H9 (cell line): ENCODE measurements around the gene SCN4A. TPM values are rescaled to one million over a fixed set of nuclear protein-coding genes. Genes with fewer than 3 reads are reported as not detected.
A peak's percentile ranks its signal among the peaks of the same experiment; 100 is the strongest.

ENCODE experiments used
- DNase-seq: peaks from one replicate; pipeline ENCODE4 v3.0.0-alpha.2; 2017
- H2AFZ ChIP-seq: one replicate; pipeline ENCODE4 v1.6.1; 2013; ENCODE audit warnings: mild to moderate bottlenecking, low read length, control low read depth, moderate library complexity
- H2AK5ac ChIP-seq: 2 replicates; pipeline ENCODE4 v1.6.1; 2013; ENCODE audit warnings: low read length, control low read depth, mixed read lengths; ENCODE audit not compliant: insufficient read length
- H2BK120ac ChIP-seq: one replicate; pipeline ENCODE4 v1.6.1; 2013; ENCODE audit warnings: low read depth, mild to moderate bottlenecking, low read length, control low read depth, inconsistent platforms; ENCODE audit not compliant: poor library complexity, severe bottlenecking
- H2BK12ac ChIP-seq: 2 replicates; pipeline ENCODE4 v1.6.1; 2013; ENCODE audit warnings: low read length, control low read depth, mixed read lengths, low read depth; ENCODE audit not compliant: insufficient read length
- H2BK15ac ChIP-seq: 2 replicates; pipeline ENCODE4 v1.6.1; 2013; ENCODE audit warnings: low read depth, low read length, control low read depth
- H2BK20ac ChIP-seq: one replicate; pipeline ENCODE4 v1.6.1; 2013; ENCODE audit warnings: low read depth, mild to moderate bottlenecking, low read length, control low read depth, inconsistent platforms; ENCODE audit not compliant: poor library complexity, severe bottlenecking
- H2BK5ac ChIP-seq: 2 replicates; pipeline ENCODE4 v1.6.1; 2013; ENCODE audit warnings: low read length, control low read depth, mixed read lengths; ENCODE audit not compliant: insufficient read length
- H3K14ac ChIP-seq: 2 replicates; pipeline ENCODE4 v1.6.1; 2013; ENCODE audit warnings: low read length, control low read depth; ENCODE audit not compliant: insufficient read depth
- H3K18ac ChIP-seq: 2 replicates; pipeline ENCODE4 v1.6.1; 2013; ENCODE audit warnings: low read depth, mild to moderate bottlenecking, mixed read lengths, low read length, control low read depth; ENCODE audit not compliant: insufficient read length
- H3K23ac ChIP-seq: 2 replicates; pipeline ENCODE4 v1.6.1; 2013; ENCODE audit warnings: low read length, control low read depth, mixed read lengths, low read depth; ENCODE audit not compliant: insufficient read length
- H3K23me2 ChIP-seq: 2 replicates; pipeline ENCODE4 v1.6.1; 2013; ENCODE audit warnings: low read depth, mild to moderate bottlenecking, mixed read lengths, low read length, control low read depth; ENCODE audit not compliant: insufficient read length, poor library complexity, severe bottlenecking
- H3K27ac ChIP-seq: 2 replicates; pipeline ENCODE4 v1.5.1; 2013; ENCODE audit warnings: low read length, control low read depth, mixed read lengths, low read depth; ENCODE audit not compliant: insufficient read length
- H3K27me3 ChIP-seq: 2 replicates; pipeline ENCODE4 v1.6.1; 2013; ENCODE audit warnings: low read length, control low read depth, inconsistent platforms; ENCODE audit not compliant: insufficient read depth
- H3K4ac ChIP-seq: 2 replicates; pipeline ENCODE4 v1.6.1; 2013; ENCODE audit warnings: low read depth, mild to moderate bottlenecking, control low read depth, inconsistent platforms, low read length, moderate library complexity
- H3K4me1 ChIP-seq: 2 replicates; pipeline ENCODE4 v1.6.1; 2013; ENCODE audit warnings: low read length, control low read depth, inconsistent platforms; ENCODE audit not compliant: insufficient read depth
- H3K4me2 ChIP-seq: 2 replicates; pipeline ENCODE4 v1.6.1; 2013; ENCODE audit warnings: low read length, control low read depth, mixed read lengths; ENCODE audit not compliant: insufficient read length, insufficient read depth
- H3K56ac ChIP-seq: 2 replicates; pipeline ENCODE4 v1.6.1; 2013; ENCODE audit warnings: low read depth, mild to moderate bottlenecking, mixed read lengths, low read length, control low read depth; ENCODE audit not compliant: insufficient read length
- H3K79me1 ChIP-seq: 2 replicates; pipeline ENCODE4 v1.6.1; 2013; ENCODE audit warnings: low read depth, mild to moderate bottlenecking, moderate library complexity, low read length, control low read depth, inconsistent platforms; ENCODE audit not compliant: insufficient read depth, poor library complexity, severe bottlenecking
- H3K79me2 ChIP-seq: 2 replicates; pipeline ENCODE4 v1.6.1; 2013; ENCODE audit warnings: low read length, control low read depth, inconsistent platforms; ENCODE audit not compliant: insufficient read depth
- H3K9ac ChIP-seq: 2 replicates; pipeline ENCODE4 v1.6.1; 2013; ENCODE audit warnings: low read length, control low read depth, mixed read lengths; ENCODE audit not compliant: insufficient read length; ENCODE audit errors: extremely low read depth
- H3K9me3 ChIP-seq: one replicate; pipeline ENCODE4 v1.6.1; 2013; ENCODE audit warnings: low read depth, low read length, inconsistent platforms; ENCODE audit not compliant: control insufficient read depth
- H3T11ph ChIP-seq: one replicate; pipeline ENCODE4 v1.6.1; 2013; ENCODE audit warnings: mild to moderate bottlenecking, low read length, control low read depth, inconsistent platforms
- H4K20me1 ChIP-seq: one replicate; pipeline ENCODE4 v1.6.1; 2013; ENCODE audit not compliant: control insufficient read depth, insufficient read length, insufficient read depth
- H4K5ac ChIP-seq: 2 replicates; pipeline ENCODE4 v1.6.1; 2013; ENCODE audit warnings: low read depth, mild to moderate bottlenecking, mixed read lengths, low read length, control low read depth; ENCODE audit not compliant: insufficient read length
- H4K8ac ChIP-seq: replicated peaks from 2 replicates; pipeline ENCODE4 v1.6.1; 2013; ENCODE audit warnings: low read length, control low read depth, mixed read lengths, low read depth; ENCODE audit not compliant: insufficient read length
- H4K91ac ChIP-seq: 2 replicates; pipeline ENCODE4 v1.6.1; 2013; ENCODE audit warnings: low read depth, mild to moderate bottlenecking, moderate library complexity, mixed read lengths, low read length, control low read depth; ENCODE audit not compliant: insufficient read length
- H3K27ac Mint-ChIP-seq, 3 experiments: 2 replicates in 2 of 3; 3 replicates in 1 of 3; pipeline ENCODE4 v1.8.0; 2020 to 2021; ENCODE audit warnings: mixed read lengths in 3 of 3, mild to moderate bottlenecking in 1 of 3, moderate library complexity in 1 of 3
- H3K27me3 Mint-ChIP-seq: 2 replicates; pipeline ENCODE4 v1.8.0; 2021; ENCODE audit warnings: low read depth, mild to moderate bottlenecking, moderate library complexity, mixed read lengths
- H3K36me3 Mint-ChIP-seq, 3 experiments: 2 replicates in 2 of 3; 3 replicates in 1 of 3; pipeline ENCODE4 v1.8.0; 2020 to 2021; ENCODE audit warnings: low read depth in 3 of 3, mixed read lengths in 3 of 3; ENCODE audit not compliant: insufficient read depth in 1 of 3
- H3K4me1 Mint-ChIP-seq, 2 experiments: 2 replicates each; pipeline ENCODE4 v1.8.0; 2020; ENCODE audit warnings: mixed read lengths in 2 of 2
- H3K4me3 Mint-ChIP-seq, 2 experiments: 2 replicates in 1 of 2; 3 replicates in 1 of 2; pipeline ENCODE4 v1.8.0; 2020 to 2021; ENCODE audit warnings: mild to moderate bottlenecking in 2 of 2, mixed read lengths in 2 of 2, moderate library complexity in 1 of 2
- H3K9me3 Mint-ChIP-seq, 2 experiments: 2 replicates in 1 of 2; 3 replicates in 1 of 2; pipeline ENCODE4 v1.8.0; 2020; ENCODE audit warnings: mild to moderate bottlenecking in 2 of 2, mixed read lengths in 2 of 2, moderate library complexity in 1 of 2
- WGBS: extraction: QIAGEN DNeasy Blood & Tissue Kit; methylation state at CpG from one replicate; pipeline ENCODE4 v1.1.7; 2013; ENCODE audit warnings: missing lambda C conversion rate, low lambda C conversion rate, mixed read lengths; ENCODE audit not compliant: insufficient read length; ENCODE audit errors: extremely low coverage; 5-methylcytosine and 5-hydroxymethylcytosine counted together
- total RNA-seq: library from RNA; stranded (reverse); gene quantifications from 2 replicates; pipeline ENCODE4 v1.2.1, GENCODE V29; 2021
- TF ChIP-seq, protein P1 (sequence below): fragments of 200-600 bp; sonication (generic); conservative IDR thresholded peaks from 3 replicates; pipeline ENCODE4 v1.8.0; 2021; ENCODE audit warnings: antibody characterized with exemption, mild to moderate bottlenecking

SCN4A gene
- total RNA-seq, 1 experiment from 2014 or later = 5.8 TPM

DNA sequence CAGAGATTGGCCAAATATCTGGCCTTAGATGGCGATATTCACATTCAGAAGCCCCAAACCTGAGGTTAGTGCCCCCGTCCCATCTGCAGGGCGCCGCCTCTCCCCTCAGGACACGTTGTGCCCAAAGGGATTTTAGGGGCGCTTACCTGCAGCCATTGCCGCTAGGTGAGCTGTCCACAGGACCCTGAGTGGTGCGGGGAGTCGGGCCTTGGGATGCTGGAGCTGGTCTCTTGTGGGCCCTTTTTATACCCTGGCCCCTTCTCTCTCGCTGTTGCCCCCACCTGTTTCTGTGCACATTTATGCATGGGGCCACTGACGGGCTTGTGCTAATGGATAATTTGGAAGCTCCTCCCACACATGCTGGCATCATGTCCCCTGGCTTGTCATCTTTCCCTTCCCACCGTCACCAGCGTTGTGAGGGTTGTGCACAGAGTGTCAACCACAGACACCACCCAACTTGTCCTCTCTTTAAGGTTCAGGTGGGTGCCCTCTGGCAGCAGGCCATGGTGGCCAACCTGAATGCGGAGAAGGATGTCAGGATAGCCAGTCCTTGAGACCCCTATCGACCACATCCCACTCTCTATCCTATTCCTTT, 61.6 kb downstream of the SCN4A start, which contains the start of gene CSHL1:
Gene CSHL1, minus strand, starts transcription at position 218 of the 595 bp plus-strand sequence. Its CDS starts 62 bp downstream, at position 156.
- no peaks in the 10 kb centered on the region for H3K9me3 ChIP-seq
- H3K27me3 Mint-ChIP-seq = peaks cover 11% of the 10 kb centered on the region
- H3K27me3 ChIP-seq = no peaks in the 10 kb centered on the region
- no peak within 1 kb of the TSS for H2BK15ac ChIP-seq
- H3K56ac ChIP-seq = no peak within 1 kb of the TSS
- H3K9me3 Mint-ChIP-seq = no peaks in the 10 kb centered on the region; a peak in 1 of 5 replicates
- H4K8ac ChIP-seq = no peak within 1 kb of the TSS
- no peaks in the 10 kb centered on the region for H3K23me2 ChIP-seq
- no peaks in the 10 kb centered on the region for H4K20me1 ChIP-seq
- no peak within 1 kb of the TSS for H3K4me3 Mint-ChIP-seq
- H3K79me1 ChIP-seq = no peaks in the 10 kb centered on the region
- peaks cover 12 to 25% of the 10 kb centered on the region in 2 experiments for H3K4me1 Mint-ChIP-seq
- H2BK5ac ChIP-seq = no peak within 1 kb of the TSS
- no peak within 1 kb of the TSS for H2BK20ac ChIP-seq
- no peak within 1 kb of the TSS for H3K18ac ChIP-seq
- H4K5ac ChIP-seq = no peak within 1 kb of the TSS
- no CpG with 5 or more reads among the region's 15 CpGs for WGBS
- H3K4me2 ChIP-seq = peak within 1 kb of the TSS; percentile 2
- H3K4ac ChIP-seq = no peak within 1 kb of the TSS
- H2BK12ac ChIP-seq = no peak within 1 kb of the TSS
- TF ChIP-seq, protein P1, sequence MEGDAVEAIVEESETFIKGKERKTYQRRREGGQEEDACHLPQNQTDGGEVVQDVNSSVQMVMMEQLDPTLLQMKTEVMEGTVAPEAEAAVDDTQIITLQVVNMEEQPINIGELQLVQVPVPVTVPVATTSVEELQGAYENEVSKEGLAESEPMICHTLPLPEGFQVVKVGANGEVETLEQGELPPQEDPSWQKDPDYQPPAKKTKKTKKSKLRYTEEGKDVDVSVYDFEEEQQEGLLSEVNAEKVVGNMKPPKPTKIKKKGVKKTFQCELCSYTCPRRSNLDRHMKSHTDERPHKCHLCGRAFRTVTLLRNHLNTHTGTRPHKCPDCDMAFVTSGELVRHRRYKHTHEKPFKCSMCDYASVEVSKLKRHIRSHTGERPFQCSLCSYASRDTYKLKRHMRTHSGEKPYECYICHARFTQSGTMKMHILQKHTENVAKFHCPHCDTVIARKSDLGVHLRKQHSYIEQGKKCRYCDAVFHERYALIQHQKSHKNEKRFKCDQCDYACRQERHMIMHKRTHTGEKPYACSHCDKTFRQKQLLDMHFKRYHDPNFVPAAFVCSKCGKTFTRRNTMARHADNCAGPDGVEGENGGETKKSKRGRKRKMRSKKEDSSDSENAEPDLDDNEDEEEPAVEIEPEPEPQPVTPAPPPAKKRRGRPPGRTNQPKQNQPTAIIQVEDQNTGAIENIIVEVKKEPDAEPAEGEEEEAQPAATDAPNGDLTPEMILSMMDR = no peak
- no peak within 1 kb of the TSS for H2AFZ ChIP-seq
- H3K79me2 ChIP-seq = no peaks in the 10 kb centered on the region
- H3K27ac ChIP-seq = no peak within 1 kb of the TSS
- H3K14ac ChIP-seq = no peak within 1 kb of the TSS
- H3K4me1 ChIP-seq = no peaks in the 10 kb centered on the region; the same call in 1 of the 2 replicates
- no peak within 1 kb of the TSS for H3K23ac ChIP-seq
- H3K27ac Mint-ChIP-seq = no peak within 1 kb of the TSS; a peak in 1 of 7 replicates
- no peaks in the 10 kb centered on the region for H3K36me3 Mint-ChIP-seq
- H3K9ac ChIP-seq = no peak within 1 kb of the TSS
- H4K91ac ChIP-seq = no peak within 1 kb of the TSS
- H2BK120ac ChIP-seq = no peak within 1 kb of the TSS
- H2AK5ac ChIP-seq = no peak within 1 kb of the TSS
- no peak for DNase-seq
- no peak within 1 kb of the TSS for H3T11ph ChIP-seq
